HL-60 (cell line): ENCODE results near the gene TAF4.

Experiments used
- GABPA ChIP-seq: IDR thresholded peaks from 2 replicates; pipeline ENCODE4 v1.6.1; 2012; ENCODE audit warnings: low read depth
- POLR2AphosphoS5 ChIP-seq: IDR thresholded peaks from 2 replicates; pipeline ENCODE4 v1.6.1; 2012; ENCODE audit warnings: low read depth
- SPI1 ChIP-seq: IDR thresholded peaks from 2 replicates; pipeline ENCODE4 v1.6.1; 2012; ENCODE audit warnings: low read depth, mild to moderate bottlenecking, borderline replicate concordance
- TF ChIP-seq, protein P1 (sequence below): IDR thresholded peaks from one replicate; pipeline ENCODE4 v1.5.1; 2011; ENCODE audit warnings: low read length, control low read depth, inconsistent platforms; ENCODE audit not compliant: insufficient read depth
- TF ChIP-seq, protein P2 (sequence below): IDR thresholded peaks from 2 replicates; pipeline ENCODE4 v1.6.1; 2012; ENCODE audit warnings: low read depth; ENCODE audit not compliant: insufficient replicate concordance

DNA sequence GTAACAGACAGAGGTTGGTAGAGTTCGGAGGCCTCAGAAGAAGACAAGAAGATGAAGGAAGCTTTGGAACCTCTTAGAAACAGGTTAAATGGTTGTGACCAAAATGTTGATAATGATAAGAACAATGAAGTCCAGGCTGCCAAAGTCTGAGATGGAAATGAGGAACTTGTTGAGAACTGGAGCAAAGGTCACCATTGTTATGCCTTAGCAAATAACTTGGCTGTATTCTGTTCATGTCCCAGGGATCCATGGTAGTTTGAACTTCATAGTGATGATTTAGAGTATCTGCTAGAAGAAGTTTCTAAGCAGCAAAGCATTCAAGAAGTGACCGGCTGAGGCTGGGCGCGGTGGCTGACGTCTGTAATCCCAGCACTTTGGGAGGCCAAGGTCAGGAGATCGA, 45.5 kb upstream of the TAF4 start:
- TF ChIP-seq, protein P1, sequence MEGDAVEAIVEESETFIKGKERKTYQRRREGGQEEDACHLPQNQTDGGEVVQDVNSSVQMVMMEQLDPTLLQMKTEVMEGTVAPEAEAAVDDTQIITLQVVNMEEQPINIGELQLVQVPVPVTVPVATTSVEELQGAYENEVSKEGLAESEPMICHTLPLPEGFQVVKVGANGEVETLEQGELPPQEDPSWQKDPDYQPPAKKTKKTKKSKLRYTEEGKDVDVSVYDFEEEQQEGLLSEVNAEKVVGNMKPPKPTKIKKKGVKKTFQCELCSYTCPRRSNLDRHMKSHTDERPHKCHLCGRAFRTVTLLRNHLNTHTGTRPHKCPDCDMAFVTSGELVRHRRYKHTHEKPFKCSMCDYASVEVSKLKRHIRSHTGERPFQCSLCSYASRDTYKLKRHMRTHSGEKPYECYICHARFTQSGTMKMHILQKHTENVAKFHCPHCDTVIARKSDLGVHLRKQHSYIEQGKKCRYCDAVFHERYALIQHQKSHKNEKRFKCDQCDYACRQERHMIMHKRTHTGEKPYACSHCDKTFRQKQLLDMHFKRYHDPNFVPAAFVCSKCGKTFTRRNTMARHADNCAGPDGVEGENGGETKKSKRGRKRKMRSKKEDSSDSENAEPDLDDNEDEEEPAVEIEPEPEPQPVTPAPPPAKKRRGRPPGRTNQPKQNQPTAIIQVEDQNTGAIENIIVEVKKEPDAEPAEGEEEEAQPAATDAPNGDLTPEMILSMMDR, result no peak
- TF ChIP-seq SPI1 (no peak), POLR2AphosphoS5 (no peak), GABPA (no peak)
- TF ChIP-seq, protein P2, sequence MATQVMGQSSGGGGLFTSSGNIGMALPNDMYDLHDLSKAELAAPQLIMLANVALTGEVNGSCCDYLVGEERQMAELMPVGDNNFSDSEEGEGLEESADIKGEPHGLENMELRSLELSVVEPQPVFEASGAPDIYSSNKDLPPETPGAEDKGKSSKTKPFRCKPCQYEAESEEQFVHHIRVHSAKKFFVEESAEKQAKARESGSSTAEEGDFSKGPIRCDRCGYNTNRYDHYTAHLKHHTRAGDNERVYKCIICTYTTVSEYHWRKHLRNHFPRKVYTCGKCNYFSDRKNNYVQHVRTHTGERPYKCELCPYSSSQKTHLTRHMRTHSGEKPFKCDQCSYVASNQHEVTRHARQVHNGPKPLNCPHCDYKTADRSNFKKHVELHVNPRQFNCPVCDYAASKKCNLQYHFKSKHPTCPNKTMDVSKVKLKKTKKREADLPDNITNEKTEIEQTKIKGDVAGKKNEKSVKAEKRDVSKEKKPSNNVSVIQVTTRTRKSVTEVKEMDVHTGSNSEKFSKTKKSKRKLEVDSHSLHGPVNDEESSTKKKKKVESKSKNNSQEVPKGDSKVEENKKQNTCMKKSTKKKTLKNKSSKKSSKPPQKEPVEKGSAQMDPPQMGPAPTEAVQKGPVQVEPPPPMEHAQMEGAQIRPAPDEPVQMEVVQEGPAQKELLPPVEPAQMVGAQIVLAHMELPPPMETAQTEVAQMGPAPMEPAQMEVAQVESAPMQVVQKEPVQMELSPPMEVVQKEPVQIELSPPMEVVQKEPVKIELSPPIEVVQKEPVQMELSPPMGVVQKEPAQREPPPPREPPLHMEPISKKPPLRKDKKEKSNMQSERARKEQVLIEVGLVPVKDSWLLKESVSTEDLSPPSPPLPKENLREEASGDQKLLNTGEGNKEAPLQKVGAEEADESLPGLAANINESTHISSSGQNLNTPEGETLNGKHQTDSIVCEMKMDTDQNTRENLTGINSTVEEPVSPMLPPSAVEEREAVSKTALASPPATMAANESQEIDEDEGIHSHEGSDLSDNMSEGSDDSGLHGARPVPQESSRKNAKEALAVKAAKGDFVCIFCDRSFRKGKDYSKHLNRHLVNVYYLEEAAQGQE, result no peak
